DLD1 (cell line): ENCODE results near the gene CA5A.
"Not testable (repeated sequence)": the region's sequence is repeated elsewhere in the genome, so short reads cannot be mapped to it uniquely, and the experiment has no call there.

Experiments used
- in situ Hi-C: cut with HindIII; loops from 2 replicates; pipeline ENCODE4 v1.10.0; 2017; ENCODE audit warnings: low sequenced_read_pairs

CA5A gene

DNA sequence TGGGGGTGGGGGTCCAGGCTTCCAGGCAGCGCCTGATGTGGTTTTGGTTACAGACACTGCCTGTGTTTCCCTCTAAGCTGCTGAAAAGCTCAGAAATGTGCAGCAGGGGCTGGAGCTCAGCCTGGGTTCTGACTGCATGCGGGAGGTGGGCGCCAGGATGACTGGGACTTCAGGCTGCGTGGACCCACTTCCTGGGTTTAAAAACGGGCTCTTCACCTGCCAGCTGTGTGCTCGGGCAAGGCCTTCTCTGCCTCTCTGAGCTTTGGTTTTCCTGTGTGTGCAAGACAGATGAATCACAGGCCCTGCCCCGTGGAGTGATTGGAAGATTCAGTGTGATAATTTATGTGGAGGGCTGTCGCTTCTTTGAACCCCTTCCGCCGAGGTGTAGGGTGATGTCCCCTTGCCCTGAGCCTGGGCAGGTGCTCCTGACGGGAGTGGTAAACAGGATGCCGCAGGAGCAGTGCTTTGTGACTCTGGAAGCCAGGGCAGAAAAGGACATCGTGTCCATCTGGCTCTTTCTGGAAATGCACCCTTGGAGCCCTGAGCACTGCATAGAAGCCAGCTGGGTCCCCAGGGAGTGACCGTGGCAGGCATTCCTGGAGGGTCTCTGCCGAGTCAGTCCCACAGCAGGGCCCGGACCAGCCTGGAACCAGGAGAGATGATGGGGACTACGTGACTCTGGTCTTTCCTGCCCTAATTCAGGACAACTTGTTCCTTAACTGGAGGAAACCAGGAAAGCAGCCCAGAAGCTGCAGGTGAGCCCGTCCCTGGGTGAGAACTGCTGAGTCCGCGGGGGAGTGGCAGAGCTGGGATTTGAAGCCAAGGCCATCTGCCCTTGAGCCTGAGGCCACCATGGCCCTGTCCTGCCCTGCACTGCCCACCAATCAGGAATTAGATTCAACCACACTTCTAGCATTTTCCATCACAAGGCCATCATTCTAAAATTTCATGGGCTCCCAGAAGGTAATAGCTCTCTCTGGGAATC, 38.5 kb downstream of the CA5A start:
- in situ Hi-C loops: no loop called here

GRCh38 chr16:87896924-87897520, 39.3 kb downstream of the CA5A start:
- in situ Hi-C loops: not testable (repeated sequence)

GRCh38 chr16:87896176-87896890, 40.0 kb downstream of the CA5A start:
- in situ Hi-C loops: not testable (repeated sequence)

DNA sequence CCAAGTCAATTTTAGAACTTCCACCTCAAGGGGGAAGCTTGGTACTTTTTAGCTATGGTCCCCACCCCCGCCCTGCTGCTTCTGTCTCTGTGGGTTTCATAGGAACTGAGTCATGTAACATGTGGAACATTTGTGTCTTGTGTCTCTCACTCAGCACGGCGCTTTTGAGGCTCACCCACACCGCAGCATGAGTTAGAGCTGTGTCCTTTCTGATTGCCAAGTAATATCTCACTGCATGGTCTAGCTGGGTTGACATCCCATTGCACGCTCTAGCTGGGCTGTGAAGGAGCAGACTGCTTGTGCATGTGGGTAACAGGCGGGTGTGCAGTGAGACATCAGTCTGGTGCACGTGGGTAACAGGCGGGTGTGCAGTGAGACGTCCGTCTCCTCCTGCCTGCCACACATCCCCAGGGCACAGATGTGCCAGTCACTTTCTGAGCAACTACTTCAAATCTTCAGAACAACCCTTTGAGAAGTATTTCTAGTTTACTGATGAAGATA, 40.6 kb downstream of the CA5A start:
- in situ Hi-C loops: no loop called here

DNA sequence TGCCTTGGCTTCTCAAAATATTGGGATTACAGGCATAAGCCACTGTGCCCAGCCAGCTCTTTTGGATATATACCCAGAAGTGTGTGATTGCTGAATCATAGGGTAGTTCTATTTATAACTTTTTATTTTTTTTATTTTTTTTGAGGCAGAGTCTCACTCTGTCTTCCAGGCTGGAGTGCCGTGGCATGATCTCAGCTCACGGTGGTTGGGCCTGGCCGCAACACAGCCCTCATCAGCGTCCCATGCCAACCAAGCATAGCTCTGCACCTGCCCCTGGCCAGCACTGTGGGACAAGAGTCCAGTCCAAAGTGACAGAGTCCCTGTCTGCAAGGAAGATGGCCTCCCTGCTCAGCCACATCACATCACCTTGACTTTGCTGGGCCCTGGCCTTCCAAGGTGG, 42.3 kb downstream of the CA5A start:
- in situ Hi-C loops: not testable (repeated sequence)

DNA sequence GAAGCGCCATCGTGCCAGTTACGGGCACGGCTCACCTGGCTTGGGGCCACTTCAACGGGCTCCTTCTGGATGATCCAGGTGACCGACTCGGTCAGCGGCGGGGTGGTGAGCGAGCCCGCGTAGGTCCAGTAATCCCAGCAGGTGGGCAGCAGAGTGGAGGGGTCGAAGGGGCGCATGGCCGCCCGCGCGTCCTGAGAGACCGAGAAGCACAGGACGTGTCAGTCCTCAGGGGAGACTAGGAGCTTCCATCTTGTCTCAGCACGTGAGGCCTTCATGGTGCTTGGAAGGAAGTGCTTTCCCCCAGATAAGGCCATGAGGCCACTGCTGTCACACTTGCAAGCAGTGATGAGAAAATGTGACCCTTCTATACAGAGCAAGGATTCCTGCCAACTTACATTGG, 44.6 kb downstream of the CA5A start:
- in situ Hi-C loops: no loop called here

DNA sequence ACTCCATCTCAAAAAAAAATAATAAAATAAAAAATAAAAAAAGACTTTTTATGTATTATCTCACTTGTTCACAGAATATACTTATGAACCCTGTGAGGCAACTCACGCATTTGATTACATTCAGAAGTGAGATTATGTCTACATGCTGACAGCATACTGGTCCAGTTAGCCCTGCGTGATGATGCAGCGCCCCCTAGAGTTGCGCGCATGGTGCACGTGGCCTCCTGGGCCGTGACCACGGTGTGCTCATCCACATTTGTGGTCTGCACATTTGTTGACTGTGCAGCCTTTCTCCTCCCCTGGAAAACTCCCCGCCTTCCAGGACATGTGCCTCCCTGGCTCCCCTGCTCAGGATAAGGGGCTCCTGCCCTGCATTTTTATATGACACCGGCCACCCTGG, 46.6 kb downstream of the CA5A start:
- in situ Hi-C loops: not testable (repeated sequence)

DNA sequence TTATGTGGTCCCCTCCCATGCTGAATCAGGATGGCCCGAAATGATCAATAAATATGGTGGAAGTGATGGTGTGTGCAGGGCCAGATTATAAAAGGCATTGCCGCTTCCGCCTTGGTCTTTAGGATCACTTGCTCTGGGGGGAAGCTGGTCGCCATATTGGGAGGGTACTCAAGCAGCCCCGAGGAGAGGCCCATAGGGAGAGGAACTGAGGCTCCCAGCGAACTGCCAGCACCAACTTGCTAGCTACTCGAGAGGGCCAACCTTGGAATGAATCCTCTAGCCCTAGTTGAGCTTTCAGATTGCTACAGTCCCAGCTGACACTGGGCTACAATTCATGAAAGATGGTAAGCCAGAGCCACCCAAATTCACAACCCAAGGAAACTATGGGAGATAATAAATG, 48.0 kb downstream of the CA5A start:
- in situ Hi-C loops: not testable (repeated sequence)

DNA sequence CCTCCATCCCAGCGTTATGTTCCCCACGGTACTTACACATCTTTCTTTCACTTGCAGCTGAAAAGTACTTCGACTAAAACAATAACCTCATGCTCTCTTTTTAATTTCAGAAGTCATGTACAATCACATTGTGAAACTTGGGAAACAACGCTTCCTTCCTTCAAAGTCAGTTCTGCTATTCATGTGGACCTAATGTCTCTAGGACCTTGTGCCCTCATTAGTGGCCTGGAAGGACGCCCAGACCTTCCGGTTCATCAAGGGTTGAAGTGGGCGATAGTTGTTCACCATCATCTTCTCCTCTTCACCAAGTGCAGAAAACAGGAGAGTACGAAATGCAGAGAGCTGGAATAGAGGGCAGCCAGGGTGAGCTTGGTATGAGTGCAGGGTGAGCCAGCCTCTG, 48.4 kb downstream of the CA5A start:
- in situ Hi-C loops: not testable (repeated sequence)

DNA sequence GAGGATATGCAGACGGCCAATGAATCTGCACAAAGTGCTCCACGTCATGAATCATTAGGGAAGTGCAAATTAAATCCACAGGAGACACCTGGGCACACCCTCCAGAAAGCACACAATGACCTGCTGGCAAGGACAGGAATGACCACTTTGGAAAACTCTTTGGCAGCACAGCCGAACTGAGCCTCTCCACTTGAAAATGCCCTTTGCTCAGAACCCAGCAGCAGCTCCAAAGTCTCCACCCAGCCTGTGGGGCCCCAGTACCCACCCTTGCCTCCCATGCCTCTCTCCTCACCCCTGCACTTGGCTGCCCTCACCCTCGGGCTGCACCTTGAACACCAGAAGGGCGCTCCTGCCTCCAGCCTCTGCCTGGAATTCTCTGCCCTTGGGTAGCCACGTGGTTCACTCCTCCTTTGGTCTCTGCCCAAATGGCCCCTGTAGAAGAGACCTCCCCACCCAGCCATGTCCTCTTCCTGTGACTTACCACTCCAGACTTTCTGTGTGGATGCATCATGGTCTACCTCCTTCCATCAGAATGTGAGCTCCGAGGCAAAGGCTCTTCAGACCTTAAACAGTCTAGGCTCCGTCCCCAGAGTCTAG, 50.9 kb downstream of the CA5A start:
- in situ Hi-C loops: not testable (repeated sequence)

DNA sequence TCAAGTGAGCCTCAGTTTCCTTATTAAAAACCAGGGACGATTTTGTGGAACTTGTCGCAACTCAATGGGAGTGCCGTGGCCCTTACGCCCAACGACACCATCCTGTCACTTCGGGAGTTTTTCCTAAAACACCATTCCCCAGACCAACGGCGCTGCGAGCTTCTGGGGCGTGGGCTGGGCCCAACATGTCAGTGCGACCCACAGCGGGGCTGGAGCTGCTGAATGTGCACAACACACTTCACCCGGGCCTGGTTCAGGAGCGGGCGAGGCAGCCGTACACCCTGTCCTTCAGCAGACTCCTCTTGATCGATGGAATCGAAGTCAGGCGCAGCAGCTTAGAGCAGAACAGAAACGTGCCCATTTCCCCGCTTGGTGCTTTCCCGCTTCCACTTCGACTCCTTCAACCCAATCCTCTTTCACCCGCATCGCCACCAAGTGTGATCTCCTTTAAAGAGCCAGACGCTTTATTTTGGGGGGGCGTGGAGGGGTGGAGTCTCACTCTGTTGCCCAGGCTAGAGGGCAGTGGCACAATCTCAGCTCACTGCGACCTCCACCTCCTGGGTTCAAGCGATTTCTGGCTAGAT, 53.8 kb downstream of the CA5A start:
- in situ Hi-C loops: no loop called here

DNA sequence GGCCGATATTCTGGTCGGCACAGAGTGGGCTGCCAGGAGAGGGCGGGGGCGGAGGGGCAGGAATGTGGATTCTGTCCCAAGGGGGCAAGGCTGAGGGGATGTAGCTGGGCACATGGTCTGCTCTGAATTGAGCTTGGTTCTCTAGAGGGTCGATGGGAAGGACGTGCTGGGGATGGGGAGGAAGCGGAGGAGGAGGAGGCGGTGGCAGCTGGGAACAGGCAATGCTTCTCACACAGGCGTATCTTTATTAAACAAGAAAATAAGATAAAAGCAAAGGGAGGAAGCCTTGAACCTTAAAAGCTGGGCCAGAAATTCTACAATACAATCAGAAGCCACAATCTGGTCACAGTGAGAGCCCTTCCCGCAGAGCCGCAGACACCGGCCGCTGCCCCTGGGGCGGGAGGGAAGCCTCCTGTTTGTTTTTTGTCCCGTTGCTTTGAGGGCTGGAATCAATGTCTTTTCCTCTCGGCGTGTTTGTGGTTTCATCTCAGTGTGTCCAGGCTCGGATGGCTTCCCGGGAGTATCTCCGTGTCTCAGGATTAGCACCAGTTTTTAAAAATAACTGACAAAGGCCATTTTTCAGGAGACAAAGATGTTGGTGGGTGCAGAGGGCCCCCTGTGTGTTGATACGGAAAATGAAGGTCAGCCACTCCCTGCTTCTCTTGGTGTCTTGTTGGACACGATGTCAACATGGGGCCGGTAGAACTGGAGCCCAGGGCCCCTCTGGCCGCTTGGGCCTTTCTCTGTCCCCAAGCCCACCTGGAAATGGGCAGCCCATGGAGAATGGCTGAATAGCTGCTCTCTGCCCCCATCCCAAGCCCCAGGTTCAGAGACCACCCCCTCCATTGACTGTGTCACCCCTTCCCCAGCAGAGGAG, 54.8 kb downstream of the CA5A start:
- in situ Hi-C loops: no loop called here

DNA sequence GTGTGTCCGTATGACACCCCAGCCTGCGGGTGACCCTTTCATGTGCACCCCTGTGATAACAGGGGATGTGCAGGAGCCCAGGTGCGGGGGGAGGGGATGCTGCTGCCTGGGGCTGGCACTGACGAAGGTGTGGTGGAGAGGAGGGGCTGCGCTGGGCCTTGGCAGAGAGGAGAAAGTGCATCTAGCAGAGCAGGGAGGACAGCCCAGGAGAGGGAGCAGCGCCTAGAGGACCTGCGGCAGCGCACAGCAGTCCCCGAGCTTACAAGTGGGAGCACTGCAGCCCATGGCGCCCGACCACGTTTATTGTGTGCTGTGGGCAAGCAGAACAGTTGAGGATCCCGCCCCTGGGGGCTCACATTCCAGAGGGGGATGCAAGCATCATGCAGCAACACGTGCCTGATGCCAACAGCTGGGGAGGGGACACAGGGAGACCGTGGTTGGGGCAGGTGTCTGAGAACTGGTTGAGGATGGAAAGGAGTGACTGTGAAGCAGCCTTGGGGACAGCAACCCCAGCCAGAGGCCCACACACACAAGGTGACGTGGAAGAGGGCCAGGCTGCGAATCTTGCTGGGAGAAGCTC, 56.1 kb downstream of the CA5A start:
- in situ Hi-C loops: no loop called here

- in situ Hi-C loops: not testable (repeated sequence)
Observed at GRCh38 chr16:87879411-87880013, 56.8 kb downstream of the CA5A start.

DNA sequence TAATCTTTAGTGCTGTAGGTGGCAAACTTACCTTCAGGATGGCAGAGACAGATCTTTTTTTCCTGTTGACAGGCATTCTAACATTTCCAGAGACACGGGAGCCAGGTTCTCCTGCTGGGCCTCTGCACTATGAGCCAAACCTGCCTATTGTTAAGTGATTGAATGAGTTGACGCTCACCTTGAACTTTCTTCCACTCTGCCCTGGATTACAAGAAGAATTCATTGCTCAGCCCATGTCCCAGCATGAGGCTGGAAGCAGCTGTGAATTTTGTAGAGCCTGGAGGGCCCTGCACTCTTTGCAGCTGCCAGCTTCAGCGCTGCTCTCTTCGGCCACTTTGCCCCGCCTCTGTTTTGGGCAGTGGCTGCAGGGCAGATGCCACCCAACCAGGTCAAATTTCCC, 57.6 kb downstream of the CA5A start:
- in situ Hi-C loops: no loop called here

DNA sequence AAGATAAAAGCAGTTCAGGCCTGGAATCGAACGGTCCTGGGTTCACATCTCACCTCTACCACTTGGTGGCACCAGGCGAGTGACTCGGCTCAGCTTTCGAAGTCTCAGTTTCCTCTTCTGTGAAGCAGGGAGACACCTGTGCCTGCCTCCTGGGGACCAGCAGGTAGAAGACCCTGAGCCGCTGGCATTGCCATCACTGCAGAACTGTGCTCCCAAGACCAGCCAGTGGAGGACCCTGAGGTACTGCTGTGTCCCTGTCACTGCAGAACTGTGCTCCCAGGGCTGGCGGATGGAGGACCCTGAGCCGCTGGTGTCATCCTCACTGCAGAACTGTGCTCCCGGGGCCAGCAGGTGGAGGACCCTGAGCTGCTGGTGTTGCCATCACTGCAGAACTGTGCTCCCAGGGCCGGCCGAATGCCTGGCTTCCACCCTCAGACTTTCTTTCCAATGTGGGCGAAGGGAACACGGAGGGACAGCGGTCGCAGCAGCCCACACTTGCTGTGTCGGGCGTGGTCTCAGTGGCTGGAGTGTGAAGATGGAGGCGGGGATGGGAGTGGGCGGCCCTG, 58.3 kb downstream of the CA5A start:
- in situ Hi-C loops: no loop called here

- in situ Hi-C loops: no loop called here
Observed at GRCh38 chr16:87874639-87875427, 61.5 kb downstream of the CA5A start.
